Chondrocyte (in vitro differentiated cells): ENCODE results near the gene ALX4. TPM values are rescaled to one million over a fixed set of nuclear protein-coding genes. Genes with fewer than 3 reads are reported as not detected.

Experiments used
- DNase-seq: peaks from one replicate; pipeline ENCODE4 v3.0.0; 2021; ENCODE audit warnings: mixed read lengths, low spot score
- H3K27ac Mint-ChIP-seq: one replicate; pipeline ENCODE4 v1.8.0; 2021; ENCODE audit warnings: mild to moderate bottlenecking, moderate library complexity, mixed read lengths; ENCODE audit not compliant: unreplicated experiment
- H3K27me3 Mint-ChIP-seq: 2 replicates; pipeline ENCODE4 v1.8.0; 2021; ENCODE audit warnings: low read depth, mixed read lengths
- H3K36me3 Mint-ChIP-seq: 2 replicates; pipeline ENCODE4 v1.8.0; 2021; ENCODE audit warnings: low read depth, mixed read lengths
- H3K4me1 Mint-ChIP-seq: 2 replicates; pipeline ENCODE4 v1.8.0; 2021; ENCODE audit warnings: low read depth, mild to moderate bottlenecking, mixed read lengths
- H3K4me3 Mint-ChIP-seq: one replicate; pipeline ENCODE4 v1.8.0; 2021; ENCODE audit warnings: mild to moderate bottlenecking, moderate library complexity, mixed read lengths; ENCODE audit not compliant: unreplicated experiment
- H3K9me3 Mint-ChIP-seq: 2 replicates; pipeline ENCODE4 v1.8.0; 2021; ENCODE audit warnings: low read depth, mixed read lengths
- total RNA-seq: library from RNA; stranded (reverse); gene quantifications from 3 replicates; pipeline ENCODE4 v1.2.1, GENCODE V29; 2021
- TF ChIP-seq, protein P1 (sequence below): fragments of 200-600 bp; sonication (generic); IDR thresholded peaks from 2 replicates; pipeline ENCODE4 v1.5.0; 2021; ENCODE audit warnings: antibody characterized with exemption, mild to moderate bottlenecking, moderate library complexity

Gene ALX4
- total RNA-seq, 1 donor from 2014 or later: not detected

DNA sequence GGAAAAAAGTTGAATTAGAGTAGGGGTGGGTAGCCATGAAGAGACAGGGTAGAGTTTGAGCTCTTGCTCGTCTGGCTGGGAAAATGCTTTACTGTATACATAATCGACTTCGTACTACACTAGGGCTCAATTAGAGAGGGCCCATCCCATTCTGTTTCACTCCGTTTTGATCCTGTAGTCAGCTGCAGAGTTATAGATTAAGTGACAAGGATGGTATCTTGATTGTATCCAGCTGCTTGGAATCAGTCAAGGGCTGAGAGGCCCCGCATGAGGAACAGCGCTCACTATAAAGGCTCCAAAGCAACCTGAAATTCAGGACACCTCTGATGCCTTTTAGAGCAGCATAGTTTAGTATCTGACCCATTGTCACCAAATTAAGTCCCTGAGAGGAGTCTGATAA, 81.6 kb downstream of the ALX4 start:
- Mint-ChIP-seq H3K4me3 (no peak overlapping the region), H3K36me3 (peaks cover 6% of the 10 kb centered on the region), H3K27me3 (no peaks in the 10 kb centered on the region), H3K9me3 (no peaks in the 10 kb centered on the region), H3K4me1 (peaks cover 27% of the 10 kb centered on the region), H3K27ac (no peak overlapping the region)
- TF ChIP-seq, protein P1, sequence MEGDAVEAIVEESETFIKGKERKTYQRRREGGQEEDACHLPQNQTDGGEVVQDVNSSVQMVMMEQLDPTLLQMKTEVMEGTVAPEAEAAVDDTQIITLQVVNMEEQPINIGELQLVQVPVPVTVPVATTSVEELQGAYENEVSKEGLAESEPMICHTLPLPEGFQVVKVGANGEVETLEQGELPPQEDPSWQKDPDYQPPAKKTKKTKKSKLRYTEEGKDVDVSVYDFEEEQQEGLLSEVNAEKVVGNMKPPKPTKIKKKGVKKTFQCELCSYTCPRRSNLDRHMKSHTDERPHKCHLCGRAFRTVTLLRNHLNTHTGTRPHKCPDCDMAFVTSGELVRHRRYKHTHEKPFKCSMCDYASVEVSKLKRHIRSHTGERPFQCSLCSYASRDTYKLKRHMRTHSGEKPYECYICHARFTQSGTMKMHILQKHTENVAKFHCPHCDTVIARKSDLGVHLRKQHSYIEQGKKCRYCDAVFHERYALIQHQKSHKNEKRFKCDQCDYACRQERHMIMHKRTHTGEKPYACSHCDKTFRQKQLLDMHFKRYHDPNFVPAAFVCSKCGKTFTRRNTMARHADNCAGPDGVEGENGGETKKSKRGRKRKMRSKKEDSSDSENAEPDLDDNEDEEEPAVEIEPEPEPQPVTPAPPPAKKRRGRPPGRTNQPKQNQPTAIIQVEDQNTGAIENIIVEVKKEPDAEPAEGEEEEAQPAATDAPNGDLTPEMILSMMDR: no peak
- DNase-seq: no peak

DNA sequence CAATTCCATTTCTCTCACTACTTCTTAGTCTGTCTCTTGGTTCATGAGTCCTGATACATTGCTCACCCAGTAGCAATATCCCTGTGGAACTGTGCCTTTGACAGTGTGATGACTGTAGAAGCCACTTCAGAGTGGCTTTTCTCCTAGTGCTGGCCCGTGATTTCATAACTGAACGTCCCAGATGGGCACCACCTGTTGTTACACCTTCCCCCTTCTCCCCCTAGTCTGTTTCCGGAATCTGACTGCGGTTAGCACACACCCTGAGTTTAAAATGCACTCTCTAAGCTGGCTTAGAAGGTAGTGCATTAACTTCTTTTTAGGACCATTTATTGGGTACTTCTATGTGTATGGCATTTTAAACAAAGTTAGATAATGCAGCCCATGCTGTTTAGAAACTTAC, 83.0 kb downstream of the ALX4 start:
- DNase-seq: no peak
- peaks cover 34% of the 10 kb centered on the region for H3K4me1 Mint-ChIP-seq
- H3K36me3 Mint-ChIP-seq: peaks cover 4% of the 10 kb centered on the region
- TF ChIP-seq, protein P1: no peak
- H3K9me3 Mint-ChIP-seq: no peaks in the 10 kb centered on the region
- H3K27me3 Mint-ChIP-seq: no peaks in the 10 kb centered on the region
- no peak overlapping the region for H3K4me3 Mint-ChIP-seq
- H3K27ac Mint-ChIP-seq: no peak overlapping the region

DNA sequence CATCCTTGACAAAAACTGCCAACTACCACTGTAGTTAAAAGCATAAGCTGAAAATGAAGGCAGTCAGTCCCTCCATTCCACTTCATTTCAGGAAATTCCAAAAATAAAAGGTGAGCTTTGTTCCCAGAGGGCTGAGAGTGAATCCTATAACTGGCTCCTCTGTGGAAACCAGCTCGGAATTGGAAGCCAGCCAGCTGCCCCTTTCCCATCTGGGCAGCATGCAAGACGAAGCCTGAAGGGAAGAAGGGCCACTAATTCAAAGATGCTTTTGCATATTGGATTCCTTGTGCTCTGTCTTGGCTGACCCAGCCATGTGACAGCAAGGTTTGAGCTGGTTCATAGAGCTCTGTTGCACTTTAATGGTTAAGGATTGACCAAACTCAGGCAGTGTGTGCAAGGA, 83.4 kb downstream of the ALX4 start:
- Mint-ChIP-seq H3K9me3 (no peaks in the 10 kb centered on the region), H3K36me3 (peaks cover 4% of the 10 kb centered on the region), H3K4me1 (peaks cover 36% of the 10 kb centered on the region), H3K4me3 (no peak overlapping the region), H3K27me3 (no peaks in the 10 kb centered on the region), H3K27ac (no peak overlapping the region)
- TF ChIP-seq, protein P1: no peak
- no peak for DNase-seq

DNA sequence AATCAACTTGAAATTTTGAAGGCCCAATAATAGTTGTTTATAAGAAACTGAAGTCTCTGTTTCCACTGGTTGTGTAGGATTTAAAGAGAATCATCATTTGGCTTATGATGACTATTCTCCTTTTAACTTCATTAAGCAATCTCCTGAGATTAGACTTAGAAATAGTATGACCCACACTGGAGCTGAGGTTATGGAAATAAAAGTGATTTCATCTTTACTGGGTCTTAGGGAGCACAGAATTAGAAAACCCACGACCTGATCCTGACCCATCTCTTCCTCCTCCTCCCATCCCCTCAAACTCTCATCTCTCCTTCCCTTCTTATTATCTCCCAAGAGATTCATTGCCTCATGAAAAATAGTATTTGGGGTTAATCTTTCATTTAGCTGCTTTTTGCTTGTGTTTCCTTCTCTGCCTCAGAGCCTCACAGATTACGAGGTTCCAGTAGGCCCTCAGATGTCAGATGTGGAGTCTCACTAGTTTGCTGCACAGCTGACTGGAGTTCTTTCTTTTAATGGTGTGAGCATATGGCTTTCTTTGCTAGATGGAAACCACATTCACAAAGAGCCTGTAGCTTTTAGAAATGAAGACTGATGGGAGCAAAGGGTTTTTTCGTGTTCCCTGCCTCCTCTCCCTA, 85.0 kb downstream of the ALX4 start:
- TF ChIP-seq, protein P1: no peak
- DNase-seq: no peak
- Mint-ChIP-seq H3K9me3 (no peaks in the 10 kb centered on the region), H3K27ac (no peak overlapping the region), H3K4me3 (no peak overlapping the region), H3K4me1 (peaks cover 46% of the 10 kb centered on the region), H3K27me3 (no peaks in the 10 kb centered on the region), H3K36me3 (peaks cover 4% of the 10 kb centered on the region)

DNA sequence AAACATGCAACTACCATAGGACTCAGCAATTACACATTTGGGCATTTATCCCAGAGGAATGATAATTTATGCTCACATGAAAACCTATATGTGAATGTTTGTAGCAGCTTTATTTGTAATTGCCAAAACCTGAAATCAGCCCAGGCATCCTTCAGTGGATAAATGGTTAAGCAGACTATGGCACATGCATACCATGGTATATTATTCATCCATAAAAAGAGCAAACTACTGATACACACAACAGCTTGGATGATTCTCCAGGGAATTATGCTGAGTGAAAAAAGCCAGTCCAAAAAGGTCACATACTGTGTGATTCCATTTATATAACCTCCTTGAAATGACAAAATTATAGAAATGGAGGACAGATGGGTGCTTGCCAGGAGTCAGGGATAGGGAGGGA, 86.7 kb downstream of the ALX4 start:
- TF ChIP-seq, protein P1: no peak
- H3K9me3 Mint-ChIP-seq: no peaks in the 10 kb centered on the region
- H3K27ac Mint-ChIP-seq: no peak overlapping the region
- peaks cover 4% of the 10 kb centered on the region for H3K36me3 Mint-ChIP-seq
- H3K27me3 Mint-ChIP-seq: no peaks in the 10 kb centered on the region
- no peak for DNase-seq
- H3K4me1 Mint-ChIP-seq: peaks cover 29% of the 10 kb centered on the region
- no peak overlapping the region for H3K4me3 Mint-ChIP-seq
